ENCODE data around the gene ERC2. TPM values are rescaled to one million over a fixed set of nuclear protein-coding genes. Genes with fewer than 3 reads are reported as not detected.

Gene ERC2
- total RNA-seq, 1 donor from 2014 or later, result 7.4 TPM

GRCh38 chr3:55607175-55607574 is 861.1 kb downstream of the ERC2 start:
- Histone ChIP-seq H3K4me2 (ENCODE audit: low read length) (no peak overlapping the region), H3K36me3 (ENCODE audit: insufficient read depth, low read length) (no peaks in the 10 kb centered on the region), H3K79me2 (ENCODE audit: insufficient read depth, low read length) (no peaks in the 10 kb centered on the region), H3K4me3 (ENCODE audit: insufficient read depth, low read depth, low read length) (no peak overlapping the region), H4K20me1 (ENCODE audit: insufficient read depth, low read length) (no peaks in the 10 kb centered on the region), H3K9me3 (ENCODE audit: insufficient read depth, low read depth, low read length) (no peaks in the 10 kb centered on the region), H3K27me3 (ENCODE audit: insufficient read depth, low read length) (peaks cover 3% of the 10 kb centered on the region), H3K4me1 (ENCODE audit: insufficient read depth, low read length) (no peaks in the 10 kb centered on the region), H3K9ac (ENCODE audit: low read length) (no peak overlapping the region), H2AFZ (ENCODE audit: low read depth, low read length) (no peak overlapping the region), H3K27ac (ENCODE audit: low read depth, low read length) (no peak overlapping the region)
- Mint-ChIP-seq H3K27me3 (ENCODE audit: low read depth, unreplicated experiment) (peaks cover 3% of the 10 kb centered on the region), H3K36me3 (ENCODE audit: low read depth, unreplicated experiment) (no peaks in the 10 kb centered on the region), H3K4me1 (ENCODE audit: low read depth, unreplicated experiment) (no peaks in the 10 kb centered on the region), H3K9me3 (ENCODE audit: unreplicated experiment) (peaks cover 3% of the 10 kb centered on the region), H3K4me3 (ENCODE audit: unreplicated experiment) (no peak overlapping the region), H3K27ac (ENCODE audit: unreplicated experiment) (no peak overlapping the region)
- FAIRE-seq, result no peak
- no peak for DNase-seq (ENCODE audit: low read depth)
- TF ChIP-seq CTCF (IDR thresholded peaks at IDR 0.05; ENCODE audit: insufficient read depth, low read depth, low read length) (no peak), EZH2 (IDR thresholded peaks at IDR 0.05; ENCODE audit: insufficient read depth, low read length) (no peak)

- Histone ChIP-seq H3K27ac (ENCODE audit: low read depth, low read length) (no peak overlapping the region), H2AFZ (ENCODE audit: low read depth, low read length) (no peak overlapping the region), H3K4me1 (ENCODE audit: insufficient read depth, low read length) (no peaks in the 10 kb centered on the region), H4K20me1 (ENCODE audit: insufficient read depth, low read length) (no peaks in the 10 kb centered on the region), H3K36me3 (ENCODE audit: insufficient read depth, low read length) (no peaks in the 10 kb centered on the region), H3K4me3 (ENCODE audit: insufficient read depth, low read depth, low read length) (no peak overlapping the region), H3K4me2 (ENCODE audit: low read length) (no peak overlapping the region), H3K27me3 (ENCODE audit: insufficient read depth, low read length) (no peaks in the 10 kb centered on the region), H3K79me2 (ENCODE audit: insufficient read depth, low read length) (no peaks in the 10 kb centered on the region), H3K9ac (ENCODE audit: low read length) (no peak overlapping the region), H3K9me3 (ENCODE audit: insufficient read depth, low read depth, low read length) (no peaks in the 10 kb centered on the region)
- DNase-seq (ENCODE audit: low read depth), result no peak
- Mint-ChIP-seq H3K27ac (ENCODE audit: unreplicated experiment) (no peak overlapping the region), H3K27me3 (ENCODE audit: low read depth, unreplicated experiment) (no peaks in the 10 kb centered on the region), H3K9me3 (ENCODE audit: unreplicated experiment) (peaks cover 3% of the 10 kb centered on the region), H3K36me3 (ENCODE audit: low read depth, unreplicated experiment) (no peaks in the 10 kb centered on the region), H3K4me3 (ENCODE audit: unreplicated experiment) (no peak overlapping the region), H3K4me1 (ENCODE audit: low read depth, unreplicated experiment) (no peaks in the 10 kb centered on the region)
- FAIRE-seq, result no peak
- TF ChIP-seq EZH2 (IDR thresholded peaks at IDR 0.05; ENCODE audit: insufficient read depth, low read length), result no peak
Measured at GRCh38 chr3:55605443-55606236, 862.6 kb downstream of the ERC2 start.

- Histone ChIP-seq H3K4me3 (ENCODE audit: insufficient read depth, low read depth, low read length) (no peak overlapping the region), H4K20me1 (ENCODE audit: insufficient read depth, low read length) (no peaks in the 10 kb centered on the region), H3K9ac (ENCODE audit: low read length) (no peak overlapping the region), H3K4me1 (ENCODE audit: insufficient read depth, low read length) (no peaks in the 10 kb centered on the region), H3K4me2 (ENCODE audit: low read length) (no peak overlapping the region), H3K27ac (ENCODE audit: low read depth, low read length) (no peak overlapping the region), H3K36me3 (ENCODE audit: insufficient read depth, low read length) (no peaks in the 10 kb centered on the region), H3K79me2 (ENCODE audit: insufficient read depth, low read length) (no peaks in the 10 kb centered on the region), H3K9me3 (ENCODE audit: insufficient read depth, low read depth, low read length) (no peaks in the 10 kb centered on the region), H3K27me3 (ENCODE audit: insufficient read depth, low read length) (no peaks in the 10 kb centered on the region), H2AFZ (ENCODE audit: low read depth, low read length) (no peak overlapping the region)
- no peaks in the 10 kb centered on the region for H3K36me3 Mint-ChIP-seq (ENCODE audit: low read depth, unreplicated experiment)
- H3K4me1 Mint-ChIP-seq (ENCODE audit: low read depth, unreplicated experiment), result no peaks in the 10 kb centered on the region
- H3K27ac Mint-ChIP-seq (ENCODE audit: unreplicated experiment), result no peak overlapping the region
- no peak for FAIRE-seq
- DNase-seq (ENCODE audit: low read depth), result no peak
- H3K27me3 Mint-ChIP-seq (ENCODE audit: low read depth, unreplicated experiment), result no peaks in the 10 kb centered on the region
- TF ChIP-seq EZH2 (IDR thresholded peaks at IDR 0.05; ENCODE audit: insufficient read depth, low read length) (no peak), CTCF (IDR thresholded peaks at IDR 0.05; ENCODE audit: insufficient read depth, low read depth, low read length) (no peak)
- H3K4me3 Mint-ChIP-seq (ENCODE audit: unreplicated experiment), result no peak overlapping the region
- H3K9me3 Mint-ChIP-seq (ENCODE audit: unreplicated experiment), result peaks cover 2% of the 10 kb centered on the region
Measured at GRCh38 chr3:55604846-55605245, 863.4 kb downstream of the ERC2 start.

All from astrocyte (in vitro differentiated cells and primary cell).